ENCODE results near the gene CDH23.

Gene CDH23

DNA sequence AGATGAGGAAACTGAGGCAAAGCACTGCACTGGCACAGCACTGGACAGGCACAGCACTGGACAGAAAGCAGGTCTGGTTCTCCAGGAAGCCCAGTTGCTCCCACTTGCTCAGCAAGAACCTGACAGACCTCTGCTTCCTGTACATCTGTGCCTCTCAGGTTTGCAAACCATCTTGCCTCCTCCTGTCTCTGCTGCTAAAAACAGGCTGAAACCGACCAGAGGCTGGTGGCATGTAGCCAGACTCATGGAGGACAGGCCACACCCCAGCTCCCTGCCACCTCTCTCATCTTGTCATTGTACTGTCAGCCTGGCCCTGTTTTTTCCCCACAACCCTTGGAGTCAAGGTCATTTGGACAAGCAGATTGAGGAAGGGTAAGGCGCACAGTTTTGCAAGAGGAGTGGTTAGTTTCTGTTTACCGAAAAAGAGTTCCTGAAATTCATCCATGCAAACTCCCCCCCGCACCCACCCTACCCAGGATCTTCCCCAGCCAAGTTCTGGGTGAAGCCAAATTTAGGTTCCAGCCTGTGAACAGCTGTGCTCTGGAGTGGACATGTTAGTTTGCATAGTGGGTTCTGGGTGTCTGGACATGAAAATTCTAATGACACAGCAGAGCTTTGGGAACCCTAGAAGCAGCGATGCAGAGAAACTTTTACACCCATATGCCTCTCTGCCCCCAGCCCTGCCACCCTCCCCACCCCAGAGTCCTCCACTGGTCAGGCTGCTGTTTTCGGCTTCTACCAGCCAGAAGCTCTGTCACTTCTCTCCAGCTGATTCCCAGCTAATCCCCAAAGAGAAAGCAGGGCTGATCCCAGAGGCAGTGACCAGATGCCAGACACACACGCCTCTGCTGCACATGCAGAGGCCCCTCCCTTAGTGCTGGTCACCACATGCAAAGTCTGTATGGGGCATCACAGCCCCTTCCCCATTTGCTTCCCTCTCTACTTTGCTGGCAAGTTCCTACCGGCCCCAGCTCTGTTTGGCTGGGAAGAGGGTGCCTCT, 331.3 kb downstream of the CDH23 start:
- H3K9me3 Mint-ChIP-seq: no peaks in the 10 kb centered on the region
- DNase-seq (ENCODE audit: low spot score in 2 of 2) (peak in 1 of 2 donors; percentile 72), ATAC-seq (peak; percentile 49)
- peaks cover 95% of the 10 kb centered on the region for H3K4me1 Mint-ChIP-seq
- H3K4me3 Mint-ChIP-seq: peak overlapping the region; percentile 67
- H3K36me3 Mint-ChIP-seq: peaks cover 7% of the 10 kb centered on the region
- H3K27ac Mint-ChIP-seq: peak overlapping the region; percentile 96

- H3K4me1 Mint-ChIP-seq: peaks cover 92% of the 10 kb centered on the region
- H3K36me3 Mint-ChIP-seq: peaks cover 7% of the 10 kb centered on the region
- no peak overlapping the region for H3K4me3 Mint-ChIP-seq
These were observed 332.5 kb downstream of the CDH23 start for GRCh38 chr10:71729161-71729636.

DNA sequence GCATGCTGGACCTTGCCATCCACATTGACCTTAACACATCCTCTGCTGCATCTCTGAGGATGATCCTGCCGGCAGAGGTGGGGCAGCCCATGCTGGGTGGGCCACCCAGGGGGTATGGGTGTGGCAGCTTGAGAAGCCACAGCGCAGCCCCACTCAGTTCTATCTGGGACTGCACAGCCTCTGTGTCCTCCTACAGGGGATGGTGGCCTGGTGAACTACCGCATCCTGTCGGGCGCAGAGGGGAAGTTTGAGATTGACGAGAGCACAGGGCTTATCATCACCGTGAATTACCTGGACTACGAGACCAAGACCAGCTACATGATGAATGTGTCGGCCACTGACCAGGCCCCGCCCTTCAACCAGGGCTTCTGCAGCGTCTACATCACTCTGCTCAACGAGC, 335.1 kb downstream of the CDH23 start:
- H3K4me3 Mint-ChIP-seq: peak overlapping the region; percentile 13
- no peaks in the 10 kb centered on the region for H3K36me3 Mint-ChIP-seq
- H3K27ac Mint-ChIP-seq: peak overlapping the region; percentile 93
- DNase-seq (ENCODE audit: low spot score in 2 of 2) (no peak), ATAC-seq (no peak)
- H3K4me1 Mint-ChIP-seq: peaks cover 92% of the 10 kb centered on the region
- H3K9me3 Mint-ChIP-seq: no peaks in the 10 kb centered on the region

More at GRCh38 chr10:71729161-71729636, 332.5 kb downstream of the CDH23 start:
- DNase-seq (ENCODE audit: low spot score in 2 of 2): no peak
- no peaks in the 10 kb centered on the region for H3K9me3 Mint-ChIP-seq
- H3K27ac Mint-ChIP-seq: peak overlapping the region; percentile 96
- ATAC-seq: no peak

DNA sequence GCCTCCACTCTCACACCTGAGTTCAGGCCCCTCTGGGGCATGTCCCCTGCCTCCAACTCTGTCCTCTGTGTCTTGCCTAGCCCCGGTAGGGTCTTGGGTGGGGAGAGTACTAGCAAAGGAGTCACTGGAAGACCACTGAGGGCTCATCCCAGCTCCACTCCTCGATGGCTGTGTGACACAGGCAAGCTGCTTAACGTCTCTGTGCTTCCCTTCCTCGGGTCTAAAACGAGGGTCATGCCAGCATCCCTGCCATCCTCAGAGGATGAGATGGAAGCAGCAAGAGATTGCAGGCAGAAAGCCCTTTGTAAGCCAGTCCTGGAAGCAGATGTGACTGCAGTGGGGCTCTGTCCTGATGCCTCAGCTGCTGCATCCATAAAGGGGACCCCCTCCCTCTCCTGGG, 338.1 kb downstream of the CDH23 start:
- no peak for ATAC-seq
- no peak for DNase-seq (ENCODE audit: low spot score in 2 of 2)

GRCh38 chr10:71735709-71736569, 339.2 kb downstream of the CDH23 start:
- peaks cover 5% of the 10 kb centered on the region for H3K36me3 Mint-ChIP-seq
- H3K4me3 Mint-ChIP-seq: peak overlapping the region; percentile 61
- peak in 1 of 2 donors; percentile 72 for DNase-seq (ENCODE audit: low spot score in 2 of 2)
- H3K27ac Mint-ChIP-seq: peak overlapping the region; percentile 93
- peak; percentile 75 for ATAC-seq
- H3K9me3 Mint-ChIP-seq: no peaks in the 10 kb centered on the region
- peaks cover 97% of the 10 kb centered on the region for H3K4me1 Mint-ChIP-seq

More for the DNA sequence above, 338.1 kb downstream of the CDH23 start:
- Mint-ChIP-seq H3K27ac (peak overlapping the region; percentile 93), H3K9me3 (no peaks in the 10 kb centered on the region), H3K4me1 (peaks cover 96% of the 10 kb centered on the region), H3K36me3 (peaks cover 5% of the 10 kb centered on the region), H3K4me3 (peak overlapping the region; percentile 61)

GRCh38 chr10:71736570-71736952, 339.8 kb downstream of the CDH23 start:
- ATAC-seq: peak; percentile 2
- Mint-ChIP-seq H3K27ac (peak overlapping the region; percentile 93), H3K4me1 (peaks cover 97% of the 10 kb centered on the region), H3K9me3 (no peaks in the 10 kb centered on the region), H3K36me3 (peaks cover 5% of the 10 kb centered on the region), H3K4me3 (peak overlapping the region; percentile 61)
- DNase-seq (ENCODE audit: low spot score in 2 of 2): no peak

GRCh38 chr10:71737001-71737833, 340.5 kb downstream of the CDH23 start:
- Mint-ChIP-seq H3K36me3 (peaks cover 5% of the 10 kb centered on the region), H3K27ac (peak overlapping the region; percentile 93), H3K9me3 (no peaks in the 10 kb centered on the region), H3K4me3 (peak overlapping the region; percentile 61), H3K4me1 (peaks cover 97% of the 10 kb centered on the region)
- DNase-seq (ENCODE audit: low spot score in 2 of 2) (no peak), ATAC-seq (peak; percentile 38)

DNA sequence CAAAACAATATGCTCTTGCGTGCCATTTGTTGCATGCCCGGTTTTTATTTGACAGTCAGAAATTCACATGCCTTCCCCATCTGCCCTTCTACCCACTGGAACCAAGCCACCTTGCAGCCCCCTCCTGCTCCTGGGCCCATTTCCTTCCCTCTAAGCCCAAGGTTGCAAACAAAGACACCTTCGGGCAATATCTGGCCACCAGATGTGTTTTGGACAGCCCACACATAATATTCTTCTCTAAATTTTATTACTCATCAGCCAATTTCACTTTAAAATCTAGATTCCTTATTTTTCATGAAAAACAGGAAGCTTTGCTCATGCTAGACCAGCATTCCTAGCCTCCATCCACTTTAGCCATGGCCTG, 341.1 kb downstream of the CDH23 start:
- no peaks in the 10 kb centered on the region for H3K9me3 Mint-ChIP-seq
- no peak for DNase-seq (ENCODE audit: low spot score in 2 of 2)
- peak overlapping the region; percentile 93 for H3K27ac Mint-ChIP-seq

DNA sequence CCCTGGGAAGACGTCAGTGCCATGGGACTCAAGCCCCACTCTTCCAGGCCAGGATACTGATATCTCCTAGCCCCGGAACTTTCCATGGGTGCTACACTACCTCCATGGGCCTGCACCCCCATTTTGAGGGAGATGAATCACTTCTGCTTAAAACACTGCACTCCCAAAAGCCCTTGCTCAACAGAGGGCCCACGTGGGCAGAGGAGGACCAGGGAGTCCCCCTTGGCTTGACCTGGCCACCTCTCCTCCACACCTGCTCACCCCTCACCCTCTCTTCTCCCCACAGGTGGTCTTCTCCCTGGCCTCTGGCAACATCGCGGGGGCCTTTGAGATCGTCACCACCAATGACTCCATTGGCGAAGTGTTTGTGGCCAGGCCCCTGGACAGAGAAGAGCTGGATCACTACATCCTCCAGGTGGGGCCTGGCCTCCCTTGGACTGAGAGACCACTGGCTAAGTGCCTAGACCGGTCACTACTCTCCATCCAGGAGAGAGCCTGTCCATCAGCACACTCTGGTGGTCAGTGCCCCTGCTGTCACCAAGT, 342.7 kb downstream of the CDH23 start:
- Mint-ChIP-seq H3K36me3 (peaks cover 5% of the 10 kb centered on the region), H3K4me1 (peaks cover 100% of the 10 kb centered on the region), H3K9me3 (no peaks in the 10 kb centered on the region), H3K27ac (peak overlapping the region; percentile 93), H3K4me3 (no peak overlapping the region)
- no peak for ATAC-seq
- DNase-seq (ENCODE audit: low spot score in 2 of 2): no peak

More for the DNA sequence above, 341.1 kb downstream of the CDH23 start:
- peak overlapping the region; percentile 32 for H3K4me3 Mint-ChIP-seq
- H3K36me3 Mint-ChIP-seq: peaks cover 5% of the 10 kb centered on the region
- ATAC-seq: no peak
- H3K4me1 Mint-ChIP-seq: peaks cover 97% of the 10 kb centered on the region

- Mint-ChIP-seq H3K27ac (peak overlapping the region; percentile 93), H3K4me3 (no peak overlapping the region), H3K36me3 (peaks cover 9% of the 10 kb centered on the region), H3K4me1 (peaks cover 100% of the 10 kb centered on the region), H3K9me3 (no peaks in the 10 kb centered on the region)
- DNase-seq (ENCODE audit: low spot score in 2 of 2): no peak
- ATAC-seq: no peak
These were observed 343.4 kb downstream of the CDH23 start for GRCh38 chr10:71740069-71740653.

- H3K9me3 Mint-ChIP-seq: no peaks in the 10 kb centered on the region
- DNase-seq (ENCODE audit: low spot score in 2 of 2): no peak
- H3K4me3 Mint-ChIP-seq: peak overlapping the region; percentile 39
- ATAC-seq: no peak
- H3K27ac Mint-ChIP-seq: peak overlapping the region; percentile 17
- peaks cover 100% of the 10 kb centered on the region for H3K4me1 Mint-ChIP-seq
- H3K36me3 Mint-ChIP-seq: peaks cover 14% of the 10 kb centered on the region
These were observed 344.3 kb downstream of the CDH23 start for GRCh38 chr10:71741029-71741428.

DNA sequence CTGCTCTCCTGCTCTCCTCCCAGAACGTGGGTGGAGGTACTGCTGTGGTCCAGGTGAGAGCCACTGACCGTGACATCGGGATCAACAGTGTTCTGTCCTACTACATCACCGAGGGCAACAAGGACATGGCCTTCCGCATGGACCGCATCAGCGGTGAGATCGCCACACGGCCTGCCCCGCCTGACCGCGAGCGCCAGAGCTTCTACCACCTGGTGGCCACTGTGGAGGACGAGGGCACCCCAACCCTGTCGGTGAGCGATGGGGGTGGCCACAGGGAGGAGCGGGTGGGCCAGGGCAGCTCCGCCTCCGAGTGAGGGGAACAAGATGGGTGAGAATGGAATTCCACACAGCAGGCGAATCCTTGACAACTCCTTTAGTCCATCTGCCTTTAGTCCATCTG, 345.0 kb downstream of the CDH23 start:
- DNase-seq (ENCODE audit: low spot score in 2 of 2) (no peak), ATAC-seq (no peak)
- H3K4me1 Mint-ChIP-seq: peaks cover 100% of the 10 kb centered on the region
- peak overlapping the region; percentile 17 for H3K27ac Mint-ChIP-seq
- H3K9me3 Mint-ChIP-seq: no peaks in the 10 kb centered on the region
- peak overlapping the region; percentile 39 for H3K4me3 Mint-ChIP-seq
- peaks cover 16% of the 10 kb centered on the region for H3K36me3 Mint-ChIP-seq

DNA sequence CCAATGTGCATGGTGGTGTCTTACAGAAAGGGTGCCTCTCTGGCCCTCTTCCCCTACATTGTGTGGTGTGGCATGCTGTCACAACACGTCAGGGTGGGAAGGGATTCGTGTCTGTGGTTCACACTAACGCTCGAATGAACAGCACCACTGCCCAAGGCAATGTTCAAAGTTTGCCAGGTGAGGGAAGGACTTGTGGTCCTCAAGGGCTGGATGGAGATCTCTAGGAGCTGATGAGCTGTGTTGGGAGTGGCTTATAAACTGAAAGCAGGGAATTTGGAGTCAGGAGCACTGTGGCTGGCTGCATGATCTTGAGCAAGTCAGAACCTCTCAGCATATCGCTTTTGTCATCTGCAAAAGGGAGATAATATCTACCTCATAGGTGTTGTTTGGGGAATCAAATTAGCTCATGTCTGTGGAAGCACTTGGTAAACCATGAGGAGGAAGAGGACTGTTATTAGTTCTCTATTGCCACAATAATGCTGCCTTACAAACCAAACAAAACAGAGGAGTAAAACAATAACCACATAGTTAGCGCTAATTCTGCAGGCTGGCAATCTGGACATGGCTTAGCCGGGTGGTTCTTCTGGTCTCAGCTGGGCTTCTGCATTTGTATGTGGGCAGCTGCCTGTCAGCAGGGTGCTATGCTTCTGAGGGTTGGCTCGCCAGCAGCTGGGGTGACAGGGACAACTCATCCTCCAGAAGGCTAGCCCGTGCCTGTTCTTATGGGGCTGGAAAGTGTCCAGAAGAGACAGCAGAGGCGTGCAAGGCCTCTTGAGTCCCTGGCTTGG, 345.8 kb downstream of the CDH23 start:
- DNase-seq (ENCODE audit: low spot score in 2 of 2) (no peak), ATAC-seq (peak; percentile 56)
- peak overlapping the region; percentile 17 for H3K27ac Mint-ChIP-seq
- H3K9me3 Mint-ChIP-seq: no peaks in the 10 kb centered on the region
- peak overlapping the region; percentile 39 for H3K4me3 Mint-ChIP-seq
- H3K36me3 Mint-ChIP-seq: peaks cover 25% of the 10 kb centered on the region
- peaks cover 100% of the 10 kb centered on the region for H3K4me1 Mint-ChIP-seq

All from stimulated activated effector memory CD8-positive, alpha-beta T cell treated with anti-CD3 and anti-CD28 coated beads, Interleukin-12 subunit alpha, Interleukin-12 subunit beta, amount 100 ng/mL, for 72 hours (primary cell).